GM18858 (cell line): ENCODE results near the gene SEC11A.
"Not testable (repeated sequence)": the region's sequence is repeated elsewhere in the genome, so short reads cannot be mapped to it uniquely, and the experiment has no call there.

Source experiments
- ATAC-seq: cut with Tn5 transposase; IDR thresholded peaks from one replicate; pipeline ENCODE4 v1.9.1; 2021; ENCODE audit not compliant: unreplicated experiment

The SEC11A gene

GRCh38 chr15:84716036-84716732 lies at the start of gene SEC11A:
SEC11A (minus strand) TSS chr15:84716139; CDS start chr15:84716075, 64 bp downstream.
- peak; percentile 84 for ATAC-seq

- no peak for ATAC-seq
Measured at GRCh38 chr15:84765675-84766074, 49.7 kb upstream of the SEC11A start.

GRCh38 chr15:84764989-84765388 lies 49.0 kb upstream of the SEC11A start:
- ATAC-seq: no peak

- ATAC-seq: no peak
Measured at GRCh38 chr15:84764585-84764984, 48.6 kb upstream of the SEC11A start.

DNA sequence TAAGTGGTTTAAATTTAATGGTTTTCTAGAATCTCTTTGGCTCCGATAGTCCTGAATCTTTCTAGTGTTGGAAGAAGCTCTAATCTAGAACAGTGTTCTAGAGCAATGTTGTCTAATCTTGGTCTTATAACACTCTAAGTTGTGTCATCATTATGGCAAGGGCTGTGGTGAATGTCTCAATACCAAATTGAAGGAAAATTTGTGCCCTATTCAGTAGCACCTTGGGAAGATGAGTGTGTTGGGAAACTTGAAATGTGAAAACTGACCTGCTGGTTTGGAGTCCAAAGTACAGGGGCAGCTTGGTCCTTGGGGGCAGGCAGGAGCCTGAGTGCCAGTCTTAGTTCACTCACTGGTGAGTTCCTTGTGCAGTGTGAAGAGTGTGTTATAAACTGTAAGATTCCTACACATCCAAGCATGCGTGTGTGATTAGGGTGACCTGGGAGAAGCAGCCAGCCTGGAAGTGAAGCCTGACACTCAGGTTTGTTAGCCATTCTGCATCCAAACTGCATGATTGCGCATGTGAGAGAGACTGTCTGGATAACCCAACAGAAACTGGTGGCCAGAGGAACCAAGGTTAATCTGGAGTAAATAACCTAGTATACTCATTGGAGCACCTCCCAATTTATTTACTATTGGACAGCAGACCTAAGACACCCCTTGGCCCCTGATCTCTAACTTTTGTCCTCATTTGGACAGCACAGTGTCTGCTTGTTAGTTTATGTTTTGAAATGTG lies 47.1 kb upstream of the SEC11A start:
- no peak for ATAC-seq

DNA sequence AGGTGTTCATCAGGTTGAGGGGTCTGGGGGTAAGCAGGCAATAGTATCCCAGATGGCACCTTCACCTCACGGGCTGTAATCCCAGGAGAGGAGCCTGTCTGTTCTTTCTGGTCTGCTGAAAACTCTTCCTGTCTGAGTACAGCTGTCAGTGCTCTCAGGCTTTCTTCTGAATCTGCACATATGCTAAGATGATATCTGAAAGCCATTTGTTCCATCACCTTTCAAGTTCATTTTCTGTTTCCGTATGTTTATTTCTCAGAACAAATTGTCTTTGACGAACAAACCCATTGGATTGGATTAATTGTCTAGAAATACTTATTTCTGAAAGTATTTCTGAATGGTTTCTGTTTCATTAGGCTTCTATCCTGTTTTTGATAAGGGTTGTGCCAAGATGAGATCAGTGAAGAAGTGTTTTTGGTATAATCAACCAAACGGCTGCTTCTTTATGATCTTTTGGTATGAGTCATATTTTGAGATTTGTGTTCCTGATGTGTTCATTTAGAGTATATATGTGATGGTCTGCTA lies 45.7 kb upstream of the SEC11A start:
- ATAC-seq: peak; percentile 56

GRCh38 chr15:84760219-84760618 lies 44.3 kb upstream of the SEC11A start:
- no peak for ATAC-seq

- ATAC-seq: no peak
Measured at GRCh38 chr15:84759018-84759417, 43.1 kb upstream of the SEC11A start.

DNA sequence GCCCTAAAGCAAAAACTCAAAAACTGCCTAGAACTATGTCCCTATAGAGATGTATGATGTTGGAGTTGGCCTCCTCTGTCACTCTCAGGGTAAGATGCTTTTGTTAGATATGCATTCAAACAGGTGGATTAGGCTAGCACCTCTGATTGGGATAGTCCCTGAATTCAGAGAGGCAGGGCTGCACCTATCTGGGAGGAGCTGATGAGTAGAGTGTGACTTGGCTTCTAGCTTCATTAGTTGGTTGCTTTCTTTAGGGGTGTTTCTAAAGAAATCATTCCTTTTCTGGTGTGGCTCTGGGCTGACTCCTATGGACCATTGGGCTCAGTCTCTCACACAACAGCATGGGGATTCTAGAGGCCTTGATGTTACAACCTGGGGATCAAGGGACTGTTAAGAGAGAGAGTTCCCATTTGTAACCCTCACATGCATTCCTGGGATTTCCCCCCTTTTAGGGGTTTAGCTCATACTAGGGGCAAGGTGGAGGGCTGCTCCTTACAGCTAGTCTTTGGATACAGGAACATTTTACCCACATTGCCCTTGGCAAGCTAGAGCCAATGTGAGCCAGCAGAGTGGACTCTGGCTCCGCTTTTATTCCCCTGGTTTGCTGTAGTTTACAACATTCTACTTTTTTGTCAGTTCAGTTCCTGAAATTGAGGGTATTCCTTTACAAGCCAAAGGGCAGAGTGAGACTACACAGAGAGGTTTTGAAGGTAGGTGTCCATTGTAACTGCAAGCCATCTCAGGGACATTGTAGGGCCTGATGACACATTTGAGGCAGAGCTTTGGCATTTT lies 40.0 kb upstream of the SEC11A start:
- no peak for ATAC-seq

DNA sequence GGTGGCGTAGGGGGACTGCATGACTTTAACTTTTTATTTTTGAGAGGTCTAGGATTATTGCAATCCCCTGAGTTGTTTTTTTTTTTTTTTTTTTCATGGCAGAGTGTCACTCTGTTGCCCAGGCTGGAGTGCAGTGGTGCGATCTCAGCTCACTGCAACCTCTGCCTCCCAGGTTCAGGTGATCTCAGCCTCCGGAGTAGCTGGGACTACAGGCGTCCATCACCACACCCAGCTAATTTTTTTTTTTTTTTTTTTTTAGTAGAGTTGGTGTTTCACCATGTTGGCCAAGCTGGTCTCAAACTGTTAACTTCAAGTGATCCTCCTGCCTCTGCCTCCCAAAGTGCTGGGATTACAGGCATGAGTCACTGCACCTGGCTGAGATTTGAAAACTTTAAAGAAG lies 39.0 kb upstream of the SEC11A start:
- not testable (repeated sequence) for ATAC-seq

GRCh38 chr15:84752700-84753099 lies 36.8 kb upstream of the SEC11A start:
- ATAC-seq: no peak

DNA sequence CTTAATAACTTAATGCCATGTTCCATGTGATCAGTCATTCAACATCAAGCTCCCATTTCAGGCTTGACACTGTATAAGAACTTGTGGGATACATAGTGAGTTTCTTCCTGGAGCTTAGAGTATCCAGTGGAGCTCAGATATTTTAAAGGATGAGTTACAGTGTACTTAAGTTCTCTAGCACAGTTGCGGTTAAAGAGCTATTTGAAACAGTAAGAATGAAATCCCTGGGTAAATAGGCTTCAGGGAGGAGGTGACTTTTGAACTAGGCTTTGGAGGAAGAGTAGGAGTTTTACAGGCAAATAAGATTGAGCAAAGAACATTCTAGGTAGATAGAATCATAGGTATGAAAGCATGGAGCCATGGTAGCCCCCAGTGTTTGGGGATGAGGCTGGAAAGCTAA lies 36.3 kb upstream of the SEC11A start:
- no peak for ATAC-seq

GRCh38 chr15:84751721-84752120 lies 35.8 kb upstream of the SEC11A start:
- ATAC-seq: not testable (repeated sequence)

DNA sequence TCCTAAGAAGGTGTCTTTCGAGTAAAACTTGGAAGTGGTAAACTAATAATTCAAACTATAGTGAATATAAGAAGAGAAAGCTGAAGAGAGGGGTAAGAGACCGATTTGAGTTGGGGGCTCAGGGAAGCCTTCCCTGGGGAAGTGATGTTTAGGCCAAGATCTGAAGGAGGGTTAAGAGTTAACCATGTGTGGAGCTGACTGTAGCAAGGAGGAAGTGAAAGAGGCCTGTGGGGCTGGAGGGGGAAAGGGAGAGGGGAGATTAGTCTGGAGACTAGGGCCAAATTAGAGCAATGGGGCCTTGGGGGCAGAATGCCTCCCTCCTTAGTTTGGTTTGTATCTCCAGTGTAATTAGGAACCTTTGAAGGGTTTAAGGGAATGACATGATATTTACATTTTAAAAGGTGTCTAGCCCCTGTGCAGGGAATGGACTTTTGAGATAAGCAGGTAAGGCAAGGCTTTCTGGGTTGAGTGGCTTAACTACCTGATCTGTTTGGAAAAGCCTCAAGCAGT lies 34.7 kb upstream of the SEC11A start:
- peak; percentile 31 for ATAC-seq

- no peak for ATAC-seq
Measured at GRCh38 chr15:84749111-84749991, 33.4 kb upstream of the SEC11A start.

GRCh38 chr15:84748274-84749110 lies 32.6 kb upstream of the SEC11A start, which contains the start of gene ZNF592:
ZNF592 (plus strand) TSS chr15:84748592; CDS start chr15:84782676, 34,084 bp downstream.
- ATAC-seq: peak; percentile 31

DNA sequence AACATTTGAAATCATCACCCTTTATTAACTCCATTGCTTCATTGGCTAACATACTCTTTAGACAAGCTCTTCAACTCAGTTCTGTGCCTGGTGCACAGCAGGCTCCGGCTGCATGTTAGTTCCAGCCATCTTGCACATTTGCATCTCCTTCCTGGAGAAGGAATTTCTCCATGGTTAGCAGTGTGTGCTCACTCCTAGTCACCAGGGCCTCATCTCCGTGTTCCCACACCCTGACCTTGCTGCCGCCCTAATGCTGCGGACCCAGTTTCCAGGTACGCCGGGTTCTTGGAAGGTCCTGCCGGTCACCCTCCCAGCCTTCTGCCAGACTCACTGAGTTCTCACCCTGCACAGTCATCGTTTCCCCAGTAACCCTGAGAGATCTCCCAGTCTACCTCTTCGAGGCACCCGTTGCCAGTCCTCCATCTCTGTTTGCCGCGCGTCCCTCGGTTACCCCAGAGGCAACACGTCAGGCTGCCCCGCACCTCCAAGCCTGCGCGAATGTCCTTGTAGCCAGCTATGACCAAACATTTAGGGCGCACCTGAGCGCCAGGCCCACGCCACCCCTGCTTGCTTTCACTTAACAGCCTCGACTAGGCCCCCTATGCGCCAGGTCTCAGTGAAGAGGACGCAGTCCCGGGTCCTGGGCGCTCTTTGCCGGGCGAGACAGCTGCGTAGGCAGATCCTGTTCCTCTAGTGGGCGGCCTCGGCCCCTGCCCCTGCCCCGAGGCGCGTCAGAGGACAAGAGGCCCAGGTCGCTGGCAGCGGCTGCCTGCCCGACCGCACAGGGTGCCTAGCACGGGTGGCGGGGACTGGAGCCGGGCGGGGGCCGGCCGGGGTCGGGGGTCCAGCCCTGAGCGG lies 31.7 kb upstream of the SEC11A start:
- ATAC-seq: peak; percentile 27

DNA sequence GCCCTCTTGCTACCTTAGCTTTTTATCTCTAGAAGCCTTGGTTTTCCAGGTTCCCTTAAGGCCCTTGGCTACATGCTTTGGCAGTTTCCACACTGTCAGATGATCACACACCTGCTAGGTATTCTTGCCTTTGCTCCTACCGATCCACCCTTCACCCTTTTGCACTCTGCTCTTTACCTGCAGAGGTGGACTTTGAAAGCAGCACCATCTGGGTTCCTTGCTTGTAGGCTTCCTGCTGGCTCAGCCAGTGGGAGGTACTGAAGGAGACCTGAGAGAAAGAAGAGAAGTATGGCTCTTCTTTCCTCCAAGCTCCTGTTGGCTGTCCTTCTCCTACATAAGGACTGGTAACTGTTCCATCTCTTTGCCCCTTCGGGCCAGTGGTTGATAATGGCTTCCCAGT lies 25.2 kb upstream of the SEC11A start:
- no peak for ATAC-seq
